Activated T-cell treated with anti-CD3 and anti-CD28 coated beads, Interleukin-2, amount 50 U/mL, for 48 hours (primary cell): ENCODE results near the gene LSM12.
A peak's percentile ranks its signal among the peaks of the same experiment; 100 is the strongest.

Source experiments
- DNase-seq, 2 experiments: peaks; one replicate each; pipeline ENCODE4 v3.0.0-alpha.2; 2020

The LSM12 gene

GRCh38 chr17:44095647-44096496 is 29.4 kb upstream of the LSM12 start:
- DNase-seq = no peak

- no peak for DNase-seq
These were observed 28.8 kb upstream of the LSM12 start for GRCh38 chr17:44095388-44095646.

- DNase-seq = no peak
These were observed 28.4 kb upstream of the LSM12 start for GRCh38 chr17:44094701-44095387.

GRCh38 chr17:44093231-44093900 is 26.9 kb upstream of the LSM12 start:
- no peak for DNase-seq

DNA sequence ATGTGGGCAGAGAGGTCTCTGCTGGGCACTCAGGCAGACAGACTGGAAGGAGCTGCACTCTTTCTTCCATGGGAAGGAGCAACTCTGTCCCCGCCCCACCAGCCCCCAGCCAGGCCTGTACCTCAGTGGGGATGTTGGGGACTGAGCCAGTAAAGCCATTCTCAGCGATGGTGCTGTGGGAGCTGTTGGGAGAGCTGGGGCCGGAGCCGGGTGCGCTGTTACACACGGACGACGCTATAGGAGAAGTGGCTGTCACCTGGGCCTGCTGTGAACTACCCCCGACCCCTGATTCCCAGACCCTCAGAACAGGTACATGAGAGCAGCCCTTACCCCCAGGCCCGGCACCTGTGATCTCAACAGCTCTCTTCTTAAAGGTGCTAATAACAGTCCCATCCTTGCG is 25.6 kb upstream of the LSM12 start:
- DNase-seq = no peak

- no peak for DNase-seq
These were observed 24.9 kb upstream of the LSM12 start for GRCh38 chr17:44091200-44091997.

DNA sequence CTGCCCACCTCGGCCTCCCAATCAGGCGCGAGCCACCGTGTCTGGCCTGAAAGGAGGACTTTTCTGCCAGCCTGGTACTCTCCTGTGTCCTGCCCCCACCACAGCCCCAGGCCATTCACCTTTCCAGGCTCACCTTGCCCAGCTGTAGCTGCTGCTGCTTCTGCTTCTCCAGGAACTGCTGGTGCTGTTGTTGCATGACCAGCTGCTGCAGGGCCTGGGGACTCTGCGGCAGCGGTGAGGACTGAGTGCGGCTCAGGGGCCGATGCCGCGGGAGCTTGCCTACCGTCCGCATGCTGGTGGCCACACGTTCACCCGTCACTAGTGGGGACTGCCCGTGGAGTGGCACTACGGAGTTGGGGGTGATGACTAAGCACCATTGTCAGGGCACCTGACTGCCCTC is 21.8 kb upstream of the LSM12 start:
- DNase-seq = no peak

- DNase-seq = no peak
These were observed 20.8 kb upstream of the LSM12 start for GRCh38 chr17:44087319-44087718.

GRCh38 chr17:44086364-44087311 is 20.2 kb upstream of the LSM12 start:
- peak; percentile 67 to 72 for DNase-seq

GRCh38 chr17:44085908-44086307 is 19.4 kb upstream of the LSM12 start:
- no peak for DNase-seq

DNA sequence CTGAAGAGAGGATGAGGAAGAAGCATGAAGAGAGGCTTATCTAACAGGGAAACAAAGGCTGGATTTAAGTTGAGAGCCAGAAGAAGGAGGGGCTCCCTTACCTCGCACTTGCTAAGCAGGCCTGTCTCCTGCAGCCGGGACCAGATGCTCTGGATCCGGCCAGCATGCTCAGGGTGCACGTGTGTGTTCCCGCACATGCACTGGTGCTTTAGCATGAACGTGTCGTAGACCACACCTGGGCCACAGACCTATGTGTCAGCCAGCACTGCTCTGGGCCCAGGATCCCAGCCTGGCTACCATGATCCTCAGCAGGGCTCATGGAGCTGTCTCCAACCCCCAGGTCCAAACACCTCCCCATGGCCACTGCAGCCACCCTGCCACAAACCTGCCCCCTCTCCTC is 18.4 kb upstream of the LSM12 start:
- DNase-seq = no peak

GRCh38 chr17:44084131-44084538 is 17.7 kb upstream of the LSM12 start:
- peak; percentile 69 for DNase-seq

DNA sequence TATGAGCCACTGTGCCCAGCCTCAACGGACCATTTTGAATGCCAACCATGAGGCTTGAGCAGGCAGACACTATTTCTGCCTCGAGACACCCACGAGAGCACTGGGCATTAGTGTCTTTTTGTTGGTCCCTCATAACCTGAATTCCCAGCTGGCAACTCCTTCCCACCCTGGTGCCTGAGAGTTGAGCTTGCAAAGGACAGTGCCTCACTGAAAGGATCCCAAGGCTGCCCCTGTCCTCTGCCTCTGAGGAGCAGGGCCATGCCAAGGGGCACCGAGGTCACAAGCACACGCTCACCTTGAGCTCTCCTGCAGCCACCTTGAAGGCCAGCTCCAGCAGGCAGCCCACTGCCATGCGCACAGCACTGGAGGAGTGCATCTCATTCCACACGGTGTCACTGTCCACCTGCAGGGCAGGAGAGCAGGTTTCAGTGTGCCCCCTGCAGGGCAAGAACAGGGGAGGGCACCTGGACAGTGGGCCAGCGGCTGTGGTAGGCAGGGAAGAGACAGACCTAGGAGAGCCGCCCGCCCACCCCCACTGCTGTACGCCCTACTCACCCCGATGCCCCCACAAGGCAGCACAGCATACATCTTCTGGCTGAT is 16.9 kb upstream of the LSM12 start:
- DNase-seq = no peak

DNA sequence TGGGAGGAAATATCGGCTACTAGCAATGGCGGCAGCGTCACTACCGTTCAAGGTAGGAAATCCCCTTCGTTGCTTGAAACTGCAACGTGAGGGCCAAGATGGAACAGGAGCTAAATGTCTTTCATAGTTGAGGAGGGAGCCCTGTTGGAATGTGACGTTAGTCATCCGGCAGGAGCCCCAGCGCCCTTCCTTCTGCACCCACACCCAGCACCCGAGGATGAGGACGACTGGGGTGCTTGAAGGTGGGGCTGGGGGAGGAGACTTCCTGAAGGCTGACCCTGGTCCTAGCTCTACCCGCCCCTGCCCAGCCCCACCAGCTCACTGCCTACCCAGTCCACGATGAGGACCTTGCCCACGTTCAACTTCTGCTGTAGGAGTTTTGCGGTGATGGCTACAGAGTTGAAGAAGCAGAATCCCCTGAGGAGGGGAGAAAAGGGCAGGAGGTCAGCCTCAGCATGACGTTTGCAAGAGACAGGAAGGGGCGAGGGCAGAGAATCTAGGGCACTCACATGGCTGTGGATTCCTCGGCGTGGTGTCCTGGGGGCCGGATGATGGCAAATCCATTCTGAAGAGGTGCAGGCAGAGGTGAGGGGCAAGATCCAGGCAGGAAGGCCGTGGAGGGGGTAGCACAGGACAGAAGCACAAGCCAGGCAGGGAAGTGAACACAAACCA is 15.9 kb upstream of the LSM12 start:
- DNase-seq = no peak

- DNase-seq = no peak
These were observed 15.2 kb upstream of the LSM12 start for GRCh38 chr17:44081681-44082080.

DNA sequence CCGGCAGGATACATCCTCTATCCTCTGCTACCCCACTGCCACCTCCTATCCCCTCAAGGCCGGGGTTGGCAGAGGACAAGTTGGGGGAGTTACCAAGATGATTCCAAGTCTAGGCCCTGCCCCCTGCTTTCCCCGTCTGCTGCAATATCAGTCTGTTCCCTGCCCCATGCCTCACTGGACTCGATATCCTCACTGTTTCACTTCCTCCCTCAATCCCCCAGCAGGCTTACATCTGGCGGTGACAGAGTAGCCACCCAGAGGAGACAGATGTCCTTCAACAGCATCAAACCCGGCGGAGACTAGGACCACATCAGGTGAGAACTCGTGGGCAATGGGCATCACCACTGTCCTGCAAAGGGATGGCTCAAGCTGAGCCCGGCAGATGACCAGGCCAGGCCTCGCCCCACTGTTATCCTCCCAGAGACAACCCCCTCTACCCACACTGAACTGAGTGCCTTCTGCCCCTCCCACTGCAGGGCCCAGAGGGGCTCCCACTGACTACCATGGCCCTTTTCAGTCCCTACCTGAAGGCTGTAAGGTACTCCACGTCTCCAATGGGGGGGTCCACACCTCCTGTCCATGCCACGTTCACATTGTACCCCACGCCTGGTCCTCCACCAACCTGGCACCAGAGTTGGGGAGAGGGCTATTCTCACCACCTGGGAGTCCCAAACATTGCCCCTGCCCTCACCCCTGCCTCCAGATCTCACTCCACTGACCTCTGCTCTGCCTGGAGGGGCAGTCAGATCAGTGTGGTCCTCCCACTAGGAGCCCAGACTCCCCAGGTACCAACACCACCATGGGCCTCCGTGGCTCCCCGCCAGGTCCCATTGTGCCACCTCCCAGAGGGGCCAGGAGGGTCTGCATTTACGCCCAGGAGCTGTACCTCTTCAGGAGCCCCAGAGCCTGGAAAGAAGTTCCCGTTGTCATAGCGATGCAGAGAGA is 13.7 kb upstream of the LSM12 start:
- DNase-seq = no peak

DNA sequence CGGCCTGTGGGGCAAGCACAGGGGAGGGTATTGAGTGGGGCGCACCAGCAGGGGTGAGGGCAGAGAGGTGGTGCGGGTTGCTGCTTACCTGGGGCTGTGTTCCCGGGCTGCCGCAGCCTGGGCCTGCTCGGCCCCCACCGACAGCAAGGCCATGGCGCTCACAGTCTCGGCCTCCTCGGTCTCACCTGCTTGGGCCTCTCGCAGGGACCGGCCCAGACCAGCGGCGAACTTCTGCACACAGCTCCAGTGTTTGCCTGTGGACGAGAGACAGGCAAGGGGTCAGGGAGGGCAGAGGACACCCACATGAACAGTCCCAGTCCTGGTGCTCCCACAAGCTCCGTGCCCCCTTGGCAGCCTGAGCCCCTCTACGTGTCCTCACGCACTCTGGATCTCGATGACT is 11.9 kb upstream of the LSM12 start:
- DNase-seq = no peak

GRCh38 chr17:44077595-44077909 is 11.1 kb upstream of the LSM12 start:
- no peak for DNase-seq

- no peak for DNase-seq
These were observed 10.5 kb upstream of the LSM12 start for GRCh38 chr17:44076716-44077594.
